HCT116 (cell line): ENCODE results near the gene PRR5L. TPM values are rescaled to one million over a fixed set of nuclear protein-coding genes. Genes with fewer than 3 reads are reported as not detected.

Experiments
- ATAC-seq: fragments of 200-7000 bp; cut with Tn5 transposase; 2 replicates; pipeline ENCODE4 v1.9.1; 2020; ENCODE audit warnings: mild to moderate bottlenecking, moderate library complexity
- BruUV-seq: library from RNA; stranded (reverse); fragments of 400-500 nt; replicated peaks from 2 replicates; lab custom pipeline; 2021; lab: Mats Ljungman, UMichigan
- CTCF ChIA-PET: fragments of 300-600 bp; sonication (Branson Sonifier 250); formaldehyde crosslinking; loops from one replicate; lab custom pipeline; 2021; ENCODE audit warnings: antibody characterized with exemption; lab: Charles Lee
- POLR2A ChIA-PET: fragments of 300-600, 350-600 bp; sonication (Branson Sonifier 250); formaldehyde crosslinking; loops from one replicate; lab custom pipeline; 2021; ENCODE audit warnings: antibody characterized with exemption; lab: Charles Lee
- RAD21 ChIA-PET, 2 experiments: fragments of 300-600 bp; sonication (Branson Sonifier 250); formaldehyde crosslinking; loops; one replicate each; lab custom pipeline; 2023; ENCODE audit warnings: low total read pairs in 2 of 2; ENCODE audit not compliant: uncharacterized antibody in 2 of 2, unreplicated experiment in 2 of 2, low non-redundant PET in 1 of 2; lab: Charles Lee
- DNase-seq: peaks from one replicate; pipeline ENCODE4 v3.0.0-alpha.2; 2010; ENCODE audit warnings: low read depth, low spot score
- H2AFZ ChIP-seq: fragments of 200-600 bp; shearing (Covaris generic), sonication (generic); 2 replicates; pipeline ENCODE4 v1.6.1; 2017; ENCODE audit warnings: low read depth, mixed run types, mixed read lengths, antibody characterized with exemption, low read length; ENCODE audit not compliant: poor library complexity, severe bottlenecking
- H3K27ac ChIP-seq: 2 replicates; pipeline ENCODE4 v1.5.1; 2012; ENCODE audit warnings: low read depth, low read length
- H3K27me3 ChIP-seq: fragments of 200-600 bp; sonication (generic); 2 replicates; pipeline ENCODE4 v1.6.1; 2016; ENCODE audit warnings: mixed run types, low read length, mixed read lengths; ENCODE audit not compliant: insufficient read depth
- H3K36me3 ChIP-seq, 2 experiments: fragments of 200-500 bp in 1 of 2; fragments of 200-600 bp in 1 of 2; sonication (Bioruptor generic) in 1 of 2; sonication (generic) in 1 of 2; 2 replicates each; pipeline versions ENCODE4 v1.5.1 to v1.6.1; 2014 to 2016; ENCODE audit warnings: low read length in 2 of 2, inconsistent platforms in 1 of 2, mixed read lengths in 1 of 2, mixed run types in 1 of 2; ENCODE audit not compliant: insufficient read depth in 2 of 2, control insufficient read depth in 1 of 2
- H3K4me1 ChIP-seq, 2 experiments: fragments of 200-600 bp in 1 of 2; sonication (generic) in 1 of 2; 2 replicates each; pipeline versions ENCODE4 v1.5.1 to v1.6.1; 2012 to 2017; ENCODE audit warnings: low read length in 2 of 2, inconsistent platforms in 1 of 2, mild to moderate bottlenecking in 1 of 2, mixed read lengths in 1 of 2, mixed run types in 1 of 2, moderate library complexity in 1 of 2; ENCODE audit not compliant: insufficient read depth in 2 of 2, control insufficient read depth in 1 of 2
- H3K4me2 ChIP-seq: fragments of 200-600 bp; sonication (generic); 2 replicates; pipeline ENCODE4 v1.6.1; 2017; ENCODE audit warnings: mixed run types, low read length, mixed read lengths
- H3K4me3 ChIP-seq, 2 experiments: fragments of 200-600 bp in 1 of 2; sonication (generic) in 1 of 2; replicated peaks in 1 of 2; 2 replicates each; pipeline ENCODE4 v1.5.1; 2011 to 2016; ENCODE audit warnings: low read length in 2 of 2, control low read depth in 1 of 2, low read depth in 1 of 2, mild to moderate bottlenecking in 1 of 2, mixed read lengths in 1 of 2, mixed run types in 1 of 2
- H3K79me2 ChIP-seq: fragments of 200-600 bp; sonication (generic); 2 replicates; pipeline ENCODE4 v1.6.1; 2017; ENCODE audit warnings: mild to moderate bottlenecking, mixed run types, low read length, moderate library complexity, mixed read lengths; ENCODE audit not compliant: insufficient read depth
- H3K9ac ChIP-seq: fragments of 200-600 bp; sonication (generic); 2 replicates; pipeline ENCODE4 v1.6.1; 2016; ENCODE audit warnings: low read length, mixed read lengths
- H3K9me2 ChIP-seq: fragments of 200-600 bp; sonication (generic), shearing (Covaris generic); 2 replicates; pipeline ENCODE4 v1.6.1; 2017; ENCODE audit warnings: mixed run types, mild to moderate bottlenecking, moderate library complexity; ENCODE audit not compliant: insufficient read depth
- H3K9me3 ChIP-seq, 2 experiments: fragments of 200-500 bp in 1 of 2; fragments of 200-600 bp in 1 of 2; sonication (Bioruptor generic) in 1 of 2; sonication (generic) in 1 of 2; 2 replicates each; pipeline ENCODE4 v1.6.1; 2014 to 2017; ENCODE audit warnings: low read length in 2 of 2, mixed read lengths in 2 of 2, inconsistent platforms in 1 of 2, low read depth in 1 of 2, mild to moderate bottlenecking in 1 of 2, mixed run types in 1 of 2, moderate library complexity in 1 of 2; ENCODE audit not compliant: control insufficient read depth in 1 of 2, insufficient read depth in 1 of 2
- H4K20me1 ChIP-seq: fragments of 200-600 bp; sonication (generic), shearing (Covaris generic); 2 replicates; pipeline ENCODE4 v1.6.1; 2017; ENCODE audit warnings: mixed run types, mild to moderate bottlenecking, moderate library complexity; ENCODE audit not compliant: insufficient read depth
- CBX3 ChIP-seq: IDR thresholded peaks from 2 replicates; pipeline ENCODE4 v1.6.1; 2012; ENCODE audit warnings: low read depth
- CEBPB ChIP-seq: IDR thresholded peaks from 2 replicates; pipeline ENCODE4 v1.6.1; 2012; ENCODE audit warnings: low read depth
- ELF1 ChIP-seq: IDR thresholded peaks from 2 replicates; pipeline ENCODE4 v1.6.1; 2012; ENCODE audit warnings: low read depth, borderline replicate concordance
- JUND ChIP-seq: IDR thresholded peaks from 2 replicates; pipeline ENCODE4 v1.6.1; 2012
- RAD21 ChIP-seq: IDR thresholded peaks from 2 replicates; pipeline ENCODE4 v1.6.1; 2012; ENCODE audit warnings: low read depth, mild to moderate bottlenecking
- SIN3A ChIP-seq: IDR thresholded peaks from 2 replicates; pipeline ENCODE4 v1.6.1; 2012; ENCODE audit warnings: low read depth
- SRF ChIP-seq: IDR thresholded peaks from 2 replicates; pipeline ENCODE4 v1.6.1; 2012; ENCODE audit warnings: low read depth
- TCF7L2 ChIP-seq: IDR thresholded peaks from 2 replicates; pipeline ENCODE4 v1.7.0; 2011; ENCODE audit warnings: borderline replicate concordance, inconsistent platforms; ENCODE audit not compliant: insufficient read depth, insufficient read length; ENCODE audit errors: extremely low read depth
- YY1 ChIP-seq: IDR thresholded peaks from 2 replicates; pipeline ENCODE4 v1.6.1; 2011; ENCODE audit warnings: low read length, low read depth, moderate library complexity, mild to moderate bottlenecking; ENCODE audit not compliant: insufficient replicate concordance; ENCODE audit errors: extremely low read depth
- ZFX ChIP-seq: fragments of 450-650 bp; IDR thresholded peaks from 2 replicates; pipeline ENCODE4 v1.6.1; 2017
- ZNF274 ChIP-seq: fragments of 200-500 bp; sonication (Bioruptor generic); IDR thresholded peaks from 2 replicates; pipeline ENCODE4 v1.6.1; 2014; ENCODE audit warnings: mild to moderate bottlenecking, low read depth, low read length, inconsistent platforms
- intact Hi-C: fragments of 100-400 bp; cut with micrococcal nuclease; formaldehyde crosslinking; loops from 2 replicates; pipeline ENCODE4 v1.10.0; 2022
- total RNA-seq: library from RNA; stranded (reverse); gene quantifications from one replicate; pipeline ENCODE4 v1.2.1, GENCODE V29; 2021; ENCODE audit not compliant: unreplicated experiment
- TF ChIP-seq, protein P1 (sequence below): IDR thresholded peaks from 2 replicates; pipeline ENCODE4 v1.6.1; 2012; ENCODE audit warnings: low read depth
- TF ChIP-seq, protein P2 (sequence below), 3 experiments: fragments of 200-600 bp in 1 of 3; sonication (generic) in 1 of 3; IDR thresholded peaks in 2 of 3; conservative IDR thresholded peaks in 1 of 3; 2 replicates each; pipeline ENCODE4 v1.5.1; 2012 to 2017; ENCODE audit warnings: low read depth in 2 of 3, low read length in 2 of 3, antibody characterized with exemption in 1 of 3, borderline replicate concordance in 1 of 3, control low read depth in 1 of 3, mild to moderate bottlenecking in 1 of 3, mixed read lengths in 1 of 3, mixed run types in 1 of 3, moderate library complexity in 1 of 3; ENCODE audit not compliant: insufficient read depth in 1 of 3

The PRR5L gene
- total RNA-seq, 1 experiment from 2014 or later = 0.47 TPM

DNA sequence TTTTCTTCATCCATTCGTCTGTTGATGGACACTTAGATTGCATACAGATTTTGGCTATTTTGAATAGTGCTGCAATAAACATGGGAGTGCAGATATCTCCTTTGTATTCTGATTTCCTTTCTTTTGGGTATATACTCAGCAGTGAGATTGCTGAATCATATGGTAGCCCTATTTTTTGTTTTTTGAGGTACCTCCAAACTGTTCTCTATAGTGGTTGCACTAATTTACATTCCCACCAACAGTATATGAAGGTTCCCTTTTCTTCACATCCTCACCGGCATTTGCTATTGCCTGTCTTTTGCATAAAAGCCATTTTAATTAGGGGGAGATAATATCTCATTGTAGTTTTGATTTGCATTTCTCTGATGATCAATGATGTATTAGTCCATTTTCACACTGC lies 96.1 kb downstream of the PRR5L start:
- intact Hi-C loops = no loop called here
- no peak for ATAC-seq
- CTCF ChIA-PET = no interaction called here
- no peak overlapping the region for H3K9ac ChIP-seq
- TF ChIP-seq SRF (no peak), TCF7L2 (no peak), CBX3 (no peak), JUND (no peak), ZFX (no peak), CEBPB (no peak), RAD21 (no peak), ZNF274 (no peak), ELF1 (no peak), SIN3A (no peak), YY1 (no peak)
- TF ChIP-seq, protein P1, sequence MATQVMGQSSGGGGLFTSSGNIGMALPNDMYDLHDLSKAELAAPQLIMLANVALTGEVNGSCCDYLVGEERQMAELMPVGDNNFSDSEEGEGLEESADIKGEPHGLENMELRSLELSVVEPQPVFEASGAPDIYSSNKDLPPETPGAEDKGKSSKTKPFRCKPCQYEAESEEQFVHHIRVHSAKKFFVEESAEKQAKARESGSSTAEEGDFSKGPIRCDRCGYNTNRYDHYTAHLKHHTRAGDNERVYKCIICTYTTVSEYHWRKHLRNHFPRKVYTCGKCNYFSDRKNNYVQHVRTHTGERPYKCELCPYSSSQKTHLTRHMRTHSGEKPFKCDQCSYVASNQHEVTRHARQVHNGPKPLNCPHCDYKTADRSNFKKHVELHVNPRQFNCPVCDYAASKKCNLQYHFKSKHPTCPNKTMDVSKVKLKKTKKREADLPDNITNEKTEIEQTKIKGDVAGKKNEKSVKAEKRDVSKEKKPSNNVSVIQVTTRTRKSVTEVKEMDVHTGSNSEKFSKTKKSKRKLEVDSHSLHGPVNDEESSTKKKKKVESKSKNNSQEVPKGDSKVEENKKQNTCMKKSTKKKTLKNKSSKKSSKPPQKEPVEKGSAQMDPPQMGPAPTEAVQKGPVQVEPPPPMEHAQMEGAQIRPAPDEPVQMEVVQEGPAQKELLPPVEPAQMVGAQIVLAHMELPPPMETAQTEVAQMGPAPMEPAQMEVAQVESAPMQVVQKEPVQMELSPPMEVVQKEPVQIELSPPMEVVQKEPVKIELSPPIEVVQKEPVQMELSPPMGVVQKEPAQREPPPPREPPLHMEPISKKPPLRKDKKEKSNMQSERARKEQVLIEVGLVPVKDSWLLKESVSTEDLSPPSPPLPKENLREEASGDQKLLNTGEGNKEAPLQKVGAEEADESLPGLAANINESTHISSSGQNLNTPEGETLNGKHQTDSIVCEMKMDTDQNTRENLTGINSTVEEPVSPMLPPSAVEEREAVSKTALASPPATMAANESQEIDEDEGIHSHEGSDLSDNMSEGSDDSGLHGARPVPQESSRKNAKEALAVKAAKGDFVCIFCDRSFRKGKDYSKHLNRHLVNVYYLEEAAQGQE = no peak
- TF ChIP-seq, protein P2, sequence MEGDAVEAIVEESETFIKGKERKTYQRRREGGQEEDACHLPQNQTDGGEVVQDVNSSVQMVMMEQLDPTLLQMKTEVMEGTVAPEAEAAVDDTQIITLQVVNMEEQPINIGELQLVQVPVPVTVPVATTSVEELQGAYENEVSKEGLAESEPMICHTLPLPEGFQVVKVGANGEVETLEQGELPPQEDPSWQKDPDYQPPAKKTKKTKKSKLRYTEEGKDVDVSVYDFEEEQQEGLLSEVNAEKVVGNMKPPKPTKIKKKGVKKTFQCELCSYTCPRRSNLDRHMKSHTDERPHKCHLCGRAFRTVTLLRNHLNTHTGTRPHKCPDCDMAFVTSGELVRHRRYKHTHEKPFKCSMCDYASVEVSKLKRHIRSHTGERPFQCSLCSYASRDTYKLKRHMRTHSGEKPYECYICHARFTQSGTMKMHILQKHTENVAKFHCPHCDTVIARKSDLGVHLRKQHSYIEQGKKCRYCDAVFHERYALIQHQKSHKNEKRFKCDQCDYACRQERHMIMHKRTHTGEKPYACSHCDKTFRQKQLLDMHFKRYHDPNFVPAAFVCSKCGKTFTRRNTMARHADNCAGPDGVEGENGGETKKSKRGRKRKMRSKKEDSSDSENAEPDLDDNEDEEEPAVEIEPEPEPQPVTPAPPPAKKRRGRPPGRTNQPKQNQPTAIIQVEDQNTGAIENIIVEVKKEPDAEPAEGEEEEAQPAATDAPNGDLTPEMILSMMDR (IDR thresholded peaks at IDR 0.05 in 2 of 3, conservative IDR thresholded peaks at IDR 0.05 in 1 of 3; ENCODE audit: borderline replicate concordance in 1 of 3, insufficient read depth in 1 of 3, low read depth in 2 of 3, low read length in 2 of 3) = no peak
- no TSS peak for BruUV-seq
- H3K4me1 ChIP-seq = no peaks in the 10 kb centered on the region
- peaks cover 14% of the 10 kb centered on the region; the same call in 1 of the 2 replicates for H3K27me3 ChIP-seq
- DNase-seq = no peak
- H3K79me2 ChIP-seq = no peaks in the 10 kb centered on the region
- POLR2A ChIA-PET = no interaction called here
- H2AFZ ChIP-seq = no peak overlapping the region
- no peaks in the 10 kb centered on the region for H4K20me1 ChIP-seq
- RAD21 ChIA-PET = no interaction called here
- H3K9me3 ChIP-seq = no peaks in the 10 kb centered on the region
- H3K4me2 ChIP-seq = no peak overlapping the region
- H3K27ac ChIP-seq = no peak overlapping the region
- H3K9me2 ChIP-seq = no peaks in the 10 kb centered on the region
- H3K4me3 ChIP-seq = no peak overlapping the region
- no peaks in the 10 kb centered on the region for H3K36me3 ChIP-seq
